B cell (primary cell): ENCODE measurements around the gene NEU4. TPM values are rescaled to one million over a fixed set of nuclear protein-coding genes. Genes with fewer than 3 reads are reported as not detected.

ENCODE experiments used
- ATAC-seq: fragments of 200-7000 bp; cut with Tn5 transposase; one replicate; pipeline ENCODE4 v1.10.0; 2021; ENCODE audit warnings: low read depth, mild to moderate bottlenecking, moderate number of reproducible peaks, moderate library complexity
- CTCF ChIA-PET: fragments of 350-600 bp; sonication (Branson Sonifier 250); formaldehyde crosslinking; loops from one replicate; lab custom pipeline; 2021; ENCODE audit warnings: antibody characterized with exemption, inconsistent platforms; lab: Charles Lee
- POLR2A ChIA-PET: fragments of 350-600 bp; sonication (Branson Sonifier 250); formaldehyde crosslinking; loops from one replicate; lab custom pipeline; 2021; ENCODE audit warnings: antibody characterized with exemption; lab: Charles Lee
- DNase-seq: peaks from one replicate; pipeline ENCODE4 v3.0.0; 2013
- H2AFZ ChIP-seq: 2 replicates; pipeline ENCODE4 v1.6.1; 2012; ENCODE audit warnings: mild to moderate bottlenecking, low read depth, low read length; ENCODE audit not compliant: insufficient read depth, poor library complexity, severe bottlenecking
- H3K27ac ChIP-seq, 2 donors: 1 replicate in 1 of 2; 2 replicates in 1 of 2; pipeline ENCODE4 v1.5.1; 2012 to 2013; ENCODE audit warnings: low read length in 2 of 2, mild to moderate bottlenecking in 2 of 2, moderate library complexity in 1 of 2
- H3K27me3 ChIP-seq, 4 experiments: fragments of 200-600 bp in 1 of 4; sonication (generic) in 1 of 4; replicated peaks in 1 of 4; 1 replicate in 2 of 4; 2 replicates in 2 of 4; pipeline versions ENCODE4 v1.6.1 to v1.7.0; 2013 to 2016; ENCODE audit warnings: low read length in 3 of 4, mild to moderate bottlenecking in 2 of 4, mixed read lengths in 1 of 4, moderate library complexity in 1 of 4; ENCODE audit not compliant: insufficient read depth in 4 of 4, control insufficient read depth in 3 of 4; ENCODE audit errors: control extremely low read depth in 1 of 4
- H3K36me3 ChIP-seq, 2 experiments: replicated peaks in 1 of 2; 1 replicate in 1 of 2; 2 replicates in 1 of 2; pipeline versions ENCODE4 v1.6.1 to v1.7.1; 2013; ENCODE audit warnings: low read length in 1 of 2; ENCODE audit not compliant: insufficient read depth in 2 of 2, control insufficient read depth in 1 of 2; ENCODE audit errors: control extremely low read depth in 1 of 2, extremely low read depth in 1 of 2
- H3K4me1 ChIP-seq, 2 donors: fragments of 200-600 bp in 1 of 2; sonication (generic) in 1 of 2; 1 replicate in 1 of 2; 2 replicates in 1 of 2; pipeline versions ENCODE4 v1.5.1 to v1.6.1; 2013 to 2017; ENCODE audit warnings: low read length in 2 of 2; ENCODE audit not compliant: control insufficient read depth in 2 of 2, insufficient read depth in 2 of 2
- H3K4me2 ChIP-seq: replicated peaks from 2 replicates; pipeline ENCODE3; 2012; ENCODE audit warnings: mild to moderate bottlenecking, low read depth, low read length; ENCODE audit not compliant: poor library complexity, severe bottlenecking
- H3K4me3 ChIP-seq, 5 experiments: fragments of 200-600 bp in 1 of 5; sonication (generic) in 1 of 5; 1 replicate in 3 of 5; 2 replicates in 2 of 5; pipeline versions ENCODE4 v1.5.1 to v1.7.0; 2011 to 2016; ENCODE audit warnings: low read length in 4 of 5, mild to moderate bottlenecking in 4 of 5, low read depth in 2 of 5, control low read depth in 1 of 5, moderate library complexity in 1 of 5; ENCODE audit not compliant: insufficient read depth in 1 of 5; ENCODE audit errors: control extremely low read depth in 1 of 5, extremely low read depth in 1 of 5
- H3K79me2 ChIP-seq: fragments of 200-600 bp; sonication (generic); one replicate; pipeline ENCODE4 v1.6.0; 2016; ENCODE audit warnings: low read length; ENCODE audit not compliant: control insufficient read depth, insufficient read depth
- H3K9ac ChIP-seq: fragments of 200-600 bp; sonication (generic); 2 replicates; pipeline ENCODE4 v1.6.1; 2017; ENCODE audit warnings: mild to moderate bottlenecking, low read length, moderate library complexity
- H3K9me3 ChIP-seq, 3 donors: one replicate each; pipeline versions ENCODE4 v1.6.1 to v1.7.1; 2013; ENCODE audit warnings: low read length in 2 of 3; ENCODE audit not compliant: control insufficient read depth in 2 of 3, insufficient read depth in 1 of 3; ENCODE audit errors: control extremely low read depth in 1 of 3
- H4K20me1 ChIP-seq: 2 replicates; pipeline ENCODE4 v1.6.0; 2012; ENCODE audit warnings: mild to moderate bottlenecking, low read length; ENCODE audit not compliant: insufficient read depth, control insufficient read depth, poor library complexity, severe bottlenecking
- H3K27ac Mint-ChIP-seq: one replicate; pipeline ENCODE4 v1.8.0; 2021; ENCODE audit warnings: mixed read lengths
- H3K27me3 Mint-ChIP-seq: one replicate; pipeline ENCODE4 v1.8.0; 2021; ENCODE audit warnings: mixed read lengths
- H3K4me1 Mint-ChIP-seq: one replicate; pipeline ENCODE4 v1.8.0; 2021; ENCODE audit warnings: mixed read lengths
- H3K4me3 Mint-ChIP-seq: one replicate; pipeline ENCODE4 v1.8.0; 2021; ENCODE audit warnings: mixed read lengths
- H3K9me3 Mint-ChIP-seq: one replicate; pipeline ENCODE4 v1.8.0; 2022; ENCODE audit warnings: mixed read lengths; ENCODE audit not compliant: insufficient read depth
- EZH2 ChIP-seq: IDR thresholded peaks from 2 replicates; pipeline ENCODE4 v1.6.1; 2012; ENCODE audit warnings: borderline replicate concordance, low read depth, mild to moderate bottlenecking, moderate library complexity, low read length; ENCODE audit not compliant: insufficient read depth, poor library complexity, severe bottlenecking
- WGBS: methylation state at CpG from one replicate; pipeline ENCODE4 v1.1.5; 2013; ENCODE audit warnings: missing lambda C conversion rate; ENCODE audit not compliant: insufficient coverage; 5-methylcytosine and 5-hydroxymethylcytosine counted together
- intact Hi-C: fragments of 100-400 bp; cut with micrococcal nuclease; formaldehyde crosslinking; loops from one replicate; pipeline ENCODE4 v1.10.0; 2022
- polyA plus RNA-seq: library from polyadenylated mRNA; depleted of rRNA; stranded (reverse); fragments of >200 nt; gene quantifications from 2 replicates; pipeline ENCODE4 v1.2.3, GENCODE V29; 2012
- total RNA-seq, 2 donors: library from RNA; stranded (reverse); fragments of 120-200 nt in 1 of 2; gene quantifications; 1 replicate in 1 of 2; 2 replicates in 1 of 2; pipeline versions ENCODE4 v1.2.3 to v1.2.4, GENCODE V29; 2013 to 2022
- TF ChIP-seq, protein P1 (sequence below): fragments of 200-600 bp; IDR thresholded peaks from one replicate; pipeline ENCODE4 v1.8.0; 2022; ENCODE audit warnings: antibody characterized with exemption, mild to moderate bottlenecking

NEU4 gene
- total and polyA plus RNA-seq, 2 donors (not counting 1 experiment from before 2014, with no cell fraction given) = 0.19 TPM; not detected in 1

DNA sequence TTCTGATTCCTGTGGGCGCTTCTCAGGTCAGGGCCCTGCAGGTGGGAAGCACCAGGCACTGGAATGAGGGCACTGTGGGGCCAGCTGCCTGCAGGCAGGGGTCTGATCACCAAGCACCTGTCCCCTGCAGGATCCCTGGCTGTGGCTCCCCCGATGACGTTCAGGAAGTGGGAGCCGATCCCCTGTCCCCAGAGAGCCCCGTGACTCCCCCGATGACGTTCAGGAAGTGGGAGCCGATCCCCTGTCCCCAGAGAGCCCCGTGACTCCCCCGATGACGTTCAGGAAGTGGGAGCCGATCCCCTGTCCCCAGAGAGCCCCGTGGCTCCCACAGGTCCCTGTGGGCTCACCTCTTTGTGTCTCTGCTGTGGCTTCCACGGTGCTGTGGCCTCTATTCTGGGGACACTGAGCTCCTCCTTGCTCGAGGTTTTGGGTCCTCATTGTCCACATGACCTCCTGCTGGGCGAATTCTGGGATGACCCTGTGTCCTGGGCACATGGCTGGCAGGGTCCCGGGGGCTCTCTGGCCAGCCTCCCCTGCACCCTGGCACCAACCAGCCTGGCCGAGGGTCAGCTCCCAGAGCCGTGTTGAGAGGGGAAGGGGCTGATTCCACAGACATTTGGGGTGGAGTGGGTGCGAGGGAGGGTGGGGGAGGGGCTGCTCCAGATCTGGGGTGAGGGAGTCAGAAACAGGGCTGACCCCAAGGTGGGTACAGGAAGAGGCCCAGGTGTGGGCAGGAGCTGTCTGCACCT is 4.8 kb downstream of the NEU4 start:
- Histone ChIP-seq H3K36me3 (no peaks in the 10 kb centered on the region), H2AFZ (no peak overlapping the region), H3K4me3 (no peak overlapping the region), H3K9me3 (peaks cover 0 to under 1% (median 0%) of the 10 kb centered on the region in 3 donors), H3K4me1 (peaks cover 10 to 22% of the 10 kb centered on the region in 2 donors), H3K4me2 (peak overlapping the region; percentile 28), H3K9ac (no peak overlapping the region), H3K79me2 (no peaks in the 10 kb centered on the region), H3K27me3 (peaks cover 0 to 16% (median 0%) of the 10 kb centered on the region in 4 experiments), H3K27ac (no peak overlapping the region), H4K20me1 (no peaks in the 10 kb centered on the region)
- Mint-ChIP-seq H3K27ac (peak overlapping the region; percentile 83), H3K4me1 (peaks cover 15% of the 10 kb centered on the region), H3K9me3 (no peaks in the 10 kb centered on the region), H3K27me3 (peaks cover 8% of the 10 kb centered on the region), H3K4me3 (peak overlapping the region; percentile 23)
- ATAC-seq (peak; percentile 77), DNase-seq (peak; percentile 38)
- WGBS = 25% methylated on average over 20 of the region's 20 CpGs
- ChIA-PET POLR2A (no interaction called here), CTCF (no interaction called here)
- TF ChIP-seq, protein P1, sequence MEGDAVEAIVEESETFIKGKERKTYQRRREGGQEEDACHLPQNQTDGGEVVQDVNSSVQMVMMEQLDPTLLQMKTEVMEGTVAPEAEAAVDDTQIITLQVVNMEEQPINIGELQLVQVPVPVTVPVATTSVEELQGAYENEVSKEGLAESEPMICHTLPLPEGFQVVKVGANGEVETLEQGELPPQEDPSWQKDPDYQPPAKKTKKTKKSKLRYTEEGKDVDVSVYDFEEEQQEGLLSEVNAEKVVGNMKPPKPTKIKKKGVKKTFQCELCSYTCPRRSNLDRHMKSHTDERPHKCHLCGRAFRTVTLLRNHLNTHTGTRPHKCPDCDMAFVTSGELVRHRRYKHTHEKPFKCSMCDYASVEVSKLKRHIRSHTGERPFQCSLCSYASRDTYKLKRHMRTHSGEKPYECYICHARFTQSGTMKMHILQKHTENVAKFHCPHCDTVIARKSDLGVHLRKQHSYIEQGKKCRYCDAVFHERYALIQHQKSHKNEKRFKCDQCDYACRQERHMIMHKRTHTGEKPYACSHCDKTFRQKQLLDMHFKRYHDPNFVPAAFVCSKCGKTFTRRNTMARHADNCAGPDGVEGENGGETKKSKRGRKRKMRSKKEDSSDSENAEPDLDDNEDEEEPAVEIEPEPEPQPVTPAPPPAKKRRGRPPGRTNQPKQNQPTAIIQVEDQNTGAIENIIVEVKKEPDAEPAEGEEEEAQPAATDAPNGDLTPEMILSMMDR = no peak
- no peak for TF ChIP-seq EZH2
- intact Hi-C loops = no loop called here

DNA sequence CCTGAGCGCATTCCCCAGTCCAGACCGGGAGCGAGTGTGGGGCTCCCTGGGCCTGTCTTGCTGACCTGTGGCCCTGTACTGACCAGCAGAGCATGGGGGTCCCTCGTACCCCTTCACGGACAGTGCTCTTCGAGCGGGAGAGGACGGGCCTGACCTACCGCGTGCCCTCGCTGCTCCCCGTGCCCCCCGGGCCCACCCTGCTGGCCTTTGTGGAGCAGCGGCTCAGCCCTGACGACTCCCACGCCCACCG is 5.3 kb downstream of the NEU4 start:
- TF ChIP-seq, protein P1 = no peak
- no peak for TF ChIP-seq EZH2
- ATAC-seq (no peak), DNase-seq (no peak)
- Mint-ChIP-seq H3K4me3 (peak overlapping the region; percentile 23), H3K27ac (peak overlapping the region; percentile 83), H3K27me3 (peaks cover 11% of the 10 kb centered on the region), H3K9me3 (no peaks in the 10 kb centered on the region), H3K4me1 (peaks cover 17% of the 10 kb centered on the region)
- WGBS = 97% methylated on average over 17 of the region's 17 CpGs
- peaks cover 10 to 27% of the 10 kb centered on the region in 2 donors for H3K4me1 ChIP-seq
- no peaks in the 10 kb centered on the region for H3K79me2 ChIP-seq
- peak overlapping the region; percentile 28 for H3K4me2 ChIP-seq
- no peaks in the 10 kb centered on the region for H3K36me3 ChIP-seq
- intact Hi-C loops = no loop called here
- no peaks in the 10 kb centered on the region for H4K20me1 ChIP-seq
- POLR2A ChIA-PET = no interaction called here
- H3K4me3 ChIP-seq = no peak overlapping the region
- H2AFZ ChIP-seq = no peak overlapping the region
- H3K27me3 ChIP-seq = peaks cover 0 to 18% (median 0%) of the 10 kb centered on the region in 4 experiments
- H3K9me3 ChIP-seq = peaks cover 0 to 6% (median 0%) of the 10 kb centered on the region in 3 donors
- H3K9ac ChIP-seq = no peak overlapping the region
- H3K27ac ChIP-seq = no peak overlapping the region
- CTCF ChIA-PET = no interaction called here
